ENCODE measurements around the gene ARHGAP9. TPM values are rescaled to one million over a fixed set of nuclear protein-coding genes. Genes with fewer than 3 reads are reported as not detected.
A peak's percentile ranks its signal among the peaks of the same experiment; 100 is the strongest.

The ARHGAP9 gene
- total RNA-seq, 1 experiment from 2014 or later: 0.52 TPM

DNA sequence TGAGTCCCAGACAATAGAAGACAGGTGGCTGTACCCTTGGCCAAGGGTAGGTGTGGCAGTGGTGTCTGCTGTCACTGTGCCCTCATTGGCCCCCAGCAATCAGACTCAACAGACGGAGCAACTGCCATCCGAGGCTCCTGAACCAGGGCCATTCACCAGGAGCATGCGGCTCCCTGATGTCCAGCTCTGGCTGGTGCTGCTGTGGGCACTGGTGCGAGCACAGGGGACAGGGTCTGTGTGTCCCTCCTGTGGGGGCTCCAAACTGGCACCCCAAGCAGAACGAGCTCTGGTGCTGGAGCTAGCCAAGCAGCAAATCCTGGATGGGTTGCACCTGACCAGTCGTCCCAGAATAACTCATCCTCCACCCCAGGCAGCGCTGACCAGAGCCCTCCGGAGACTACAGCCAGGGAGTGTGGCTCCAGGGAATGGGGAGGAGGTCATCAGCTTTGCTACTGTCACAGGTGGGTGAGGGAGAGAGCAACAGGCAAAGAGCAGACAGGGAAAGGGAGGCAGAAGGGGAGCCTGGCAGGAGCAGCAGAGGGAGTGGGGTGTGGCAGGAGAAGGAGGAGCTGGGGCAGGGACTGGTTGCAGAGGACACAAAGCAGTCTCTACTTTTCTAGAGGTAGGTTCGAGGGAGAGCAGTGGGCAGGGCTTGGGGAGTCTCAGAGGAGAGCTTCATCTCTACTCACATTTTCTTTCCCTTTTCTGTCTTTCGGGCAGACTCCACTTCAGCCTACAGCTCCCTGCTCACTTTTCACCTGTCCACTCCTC, 24.1 kb downstream of the ARHGAP9 start:
- intact Hi-C loops (cut with micrococcal nuclease; ENCODE audit: unreplicated experiment): no loop called here
- BruUV-seq (replicated peaks): no TSS peak

DNA sequence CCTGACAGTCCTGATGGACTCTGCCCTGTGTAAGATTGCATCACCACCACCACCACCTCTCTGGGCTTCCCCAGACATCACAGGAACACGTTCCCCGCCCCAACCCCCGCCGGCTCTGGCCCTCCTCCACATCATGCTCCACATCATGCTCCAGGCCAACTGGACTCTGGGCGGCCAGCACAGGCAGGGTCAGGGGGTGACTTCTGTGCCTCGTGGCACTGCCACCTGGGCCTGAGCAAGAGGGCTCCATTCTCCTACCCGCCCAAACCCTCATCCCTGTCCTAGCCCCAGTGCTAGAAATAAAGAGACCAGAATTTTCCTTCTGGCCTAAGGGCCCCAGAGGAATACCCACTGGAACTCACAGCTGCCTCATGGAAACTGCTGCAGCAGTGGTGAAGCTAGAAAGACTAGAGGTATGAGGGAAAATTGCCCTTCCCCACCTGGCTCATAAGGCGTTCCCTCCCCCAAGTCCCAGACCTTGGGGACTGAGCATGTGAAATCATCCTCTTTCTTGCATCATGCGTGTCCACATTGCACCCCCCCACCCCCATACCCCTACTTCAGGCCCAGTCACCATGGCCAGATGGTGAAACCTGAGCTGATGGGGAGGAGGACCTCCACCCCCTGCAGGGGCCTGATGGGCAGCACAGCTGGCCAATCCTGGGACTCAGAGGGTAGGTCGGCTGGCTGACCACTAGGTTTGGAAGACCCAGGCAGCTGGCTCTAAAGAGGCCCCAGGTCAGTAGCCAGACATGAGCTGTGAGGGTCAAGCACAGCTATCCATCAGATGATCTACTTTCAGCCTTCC, 24.9 kb downstream of the ARHGAP9 start, which contains the start of gene INHBE:
Gene INHBE, plus strand, starts transcription at position 742 of the 808 bp plus-strand sequence. CDS start 230 bp downstream, outside the sequence.
- no peak within 1 kb of the TSS for H3K4me3 ChIP-seq (ENCODE audit: low read depth, low read length, poor library complexity, severe bottlenecking)
- peak; percentile 38 for DNase-seq (ENCODE audit: low spot score)
- no peaks in the 10 kb centered on the region for H3K27me3 ChIP-seq (replicated peaks; ENCODE audit: insufficient read depth, low read depth, low read length, poor library complexity)
- intact Hi-C loops (cut with micrococcal nuclease; ENCODE audit: unreplicated experiment): no loop called here
- ChIA-PET POLR2A (ENCODE audit: low non-redundant PET) (interaction anchor here (0.5 to 0.6 kb wide), 2 partner anchors 13 to 31 kb away, joined by 4 to 7 read pairs; no protein-coding TSS in a partner anchor), CTCF (interaction anchor here (0.6 to 3.0 kb wide), 2 partner anchors 147 to 279 kb away, joined by 6 to 57 read pairs; no protein-coding TSS in a partner anchor)
- H3K36me3 ChIP-seq (ENCODE audit: insufficient read depth, low read length, poor library complexity, severe bottlenecking): no peaks in the 10 kb centered on the region
- peak within 1 kb of the TSS; percentile 66 for H3K27ac ChIP-seq (ENCODE audit: low read depth, low read length, poor library complexity, severe bottlenecking)
- H3K9me3 ChIP-seq (ENCODE audit: low read depth, low read length, poor library complexity, severe bottlenecking): no peaks in the 10 kb centered on the region
- BruUV-seq (replicated peaks): no TSS peak
- H3K4me1 ChIP-seq (ENCODE audit: insufficient read depth, low read length, poor library complexity, severe bottlenecking): peaks cover 37% of the 10 kb centered on the region
- TF ChIP-seq, protein P1, sequence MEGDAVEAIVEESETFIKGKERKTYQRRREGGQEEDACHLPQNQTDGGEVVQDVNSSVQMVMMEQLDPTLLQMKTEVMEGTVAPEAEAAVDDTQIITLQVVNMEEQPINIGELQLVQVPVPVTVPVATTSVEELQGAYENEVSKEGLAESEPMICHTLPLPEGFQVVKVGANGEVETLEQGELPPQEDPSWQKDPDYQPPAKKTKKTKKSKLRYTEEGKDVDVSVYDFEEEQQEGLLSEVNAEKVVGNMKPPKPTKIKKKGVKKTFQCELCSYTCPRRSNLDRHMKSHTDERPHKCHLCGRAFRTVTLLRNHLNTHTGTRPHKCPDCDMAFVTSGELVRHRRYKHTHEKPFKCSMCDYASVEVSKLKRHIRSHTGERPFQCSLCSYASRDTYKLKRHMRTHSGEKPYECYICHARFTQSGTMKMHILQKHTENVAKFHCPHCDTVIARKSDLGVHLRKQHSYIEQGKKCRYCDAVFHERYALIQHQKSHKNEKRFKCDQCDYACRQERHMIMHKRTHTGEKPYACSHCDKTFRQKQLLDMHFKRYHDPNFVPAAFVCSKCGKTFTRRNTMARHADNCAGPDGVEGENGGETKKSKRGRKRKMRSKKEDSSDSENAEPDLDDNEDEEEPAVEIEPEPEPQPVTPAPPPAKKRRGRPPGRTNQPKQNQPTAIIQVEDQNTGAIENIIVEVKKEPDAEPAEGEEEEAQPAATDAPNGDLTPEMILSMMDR (conservative IDR thresholded peaks at IDR 0.05; ENCODE audit: low read depth, low read length): no peak
- no peak for TF ChIP-seq EZH2 (IDR thresholded peaks at IDR 0.05; ENCODE audit: borderline replicate concordance, low read depth, low read length, poor library complexity, severe bottlenecking)

More for the DNA sequence above, 24.1 kb downstream of the ARHGAP9 start:
- TF ChIP-seq, protein P1 (conservative IDR thresholded peaks at IDR 0.05; ENCODE audit: low read depth, low read length): no peak
- no peak for TF ChIP-seq EZH2 (IDR thresholded peaks at IDR 0.05; ENCODE audit: borderline replicate concordance, low read depth, low read length, poor library complexity, severe bottlenecking)
- Histone ChIP-seq H3K4me3 (ENCODE audit: low read depth, low read length, poor library complexity, severe bottlenecking) (no peak overlapping the region), H3K9me3 (ENCODE audit: low read depth, low read length, poor library complexity, severe bottlenecking) (no peaks in the 10 kb centered on the region), H3K4me1 (ENCODE audit: insufficient read depth, low read length, poor library complexity, severe bottlenecking) (peaks cover 37% of the 10 kb centered on the region), H3K27ac (ENCODE audit: low read depth, low read length, poor library complexity, severe bottlenecking) (peak overlapping the region; percentile 66), H3K27me3 (replicated peaks; ENCODE audit: insufficient read depth, low read depth, low read length, poor library complexity) (no peaks in the 10 kb centered on the region), H3K36me3 (ENCODE audit: insufficient read depth, low read length, poor library complexity, severe bottlenecking) (no peaks in the 10 kb centered on the region)
- DNase-seq (ENCODE audit: low spot score): no peak
- ChIA-PET CTCF (interaction anchor here (0.6 to 1.2 kb wide), 2 partner anchors 148 to 279 kb away, joined by 6 to 13 read pairs; no protein-coding TSS in a partner anchor), POLR2A (ENCODE audit: low non-redundant PET) (interaction anchor here (0.6 kb wide), 1 partner anchor 14 kb away, joined by 7 read pairs; no protein-coding TSS in a partner anchor)

DNA sequence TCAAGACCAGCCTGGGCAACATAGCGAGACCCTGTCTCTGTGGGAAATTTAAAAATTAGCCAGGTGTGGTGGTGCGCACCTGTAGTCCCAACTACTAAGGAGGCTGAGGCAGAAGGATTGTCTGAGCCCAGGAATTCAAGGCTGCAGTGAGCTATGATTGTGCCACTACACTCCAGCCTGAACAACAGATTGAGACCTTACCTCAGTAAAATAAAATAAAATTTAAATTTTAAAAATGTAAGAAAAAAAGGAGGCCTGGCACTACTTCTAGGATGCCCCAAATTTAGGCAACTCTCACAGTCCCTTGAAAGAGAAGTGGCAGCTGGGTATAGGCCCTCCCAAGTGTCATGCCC, 25.5 kb downstream of the ARHGAP9 start:
- no peaks in the 10 kb centered on the region for H3K9me3 ChIP-seq (ENCODE audit: low read depth, low read length, poor library complexity, severe bottlenecking)
- POLR2A ChIA-PET (ENCODE audit: low non-redundant PET): interaction anchor here (0.5 to 0.7 kb wide), 3 partner anchors 30 to 178 kb away, joined by 4 read pairs; no protein-coding TSS in a partner anchor
- no peak overlapping the region for H3K4me3 ChIP-seq (ENCODE audit: low read depth, low read length, poor library complexity, severe bottlenecking)
- CTCF ChIA-PET: interaction anchor here (1.0 to 3.0 kb wide), 2 partner anchors 19 to 146 kb away, joined by 3 to 57 read pairs; no protein-coding TSS in a partner anchor
- H3K27me3 ChIP-seq (replicated peaks; ENCODE audit: insufficient read depth, low read depth, low read length, poor library complexity): no peaks in the 10 kb centered on the region
- intact Hi-C loops (cut with micrococcal nuclease; ENCODE audit: unreplicated experiment): no loop called here
- no peaks in the 10 kb centered on the region for H3K36me3 ChIP-seq (ENCODE audit: insufficient read depth, low read length, poor library complexity, severe bottlenecking)
- no peak for DNase-seq (ENCODE audit: low spot score)
- no TSS peak for BruUV-seq (replicated peaks)
- TF ChIP-seq EZH2 (IDR thresholded peaks at IDR 0.05; ENCODE audit: borderline replicate concordance, low read depth, low read length, poor library complexity, severe bottlenecking): no peak
- TF ChIP-seq, protein P1 (conservative IDR thresholded peaks at IDR 0.05; ENCODE audit: low read depth, low read length): no peak
- H3K4me1 ChIP-seq (ENCODE audit: insufficient read depth, low read length, poor library complexity, severe bottlenecking): peaks cover 37% of the 10 kb centered on the region
- peak overlapping the region; percentile 66 for H3K27ac ChIP-seq (ENCODE audit: low read depth, low read length, poor library complexity, severe bottlenecking)

Data from A673 (cell line).